Effector memory CD8-positive, alpha-beta T cell (primary cell): ENCODE data around the gene SPSB2.

Experiments used
- ATAC-seq: fragments of 150-1000 bp; cut with Tn5 transposase; replicated peaks from 2 replicates; pipeline ENCODE4 v1.10.0; 2021; ENCODE audit warnings: mild to moderate bottlenecking, moderate library complexity
- DNase-seq, 3 experiments: peaks; one replicate each; pipeline ENCODE4 v3.0.0; 2021
- H3K27ac Mint-ChIP-seq, 2 donors: one replicate each; pipeline ENCODE4 v1.8.0; 2022; ENCODE audit warnings: mild to moderate bottlenecking in 2 of 2, mixed read lengths in 2 of 2, moderate library complexity in 2 of 2
- H3K27me3 Mint-ChIP-seq, 2 donors: one replicate each; pipeline ENCODE4 v1.8.0; 2022; ENCODE audit warnings: mixed read lengths in 2 of 2
- H3K36me3 Mint-ChIP-seq: one replicate; pipeline ENCODE4 v1.8.0; 2022; ENCODE audit warnings: mild to moderate bottlenecking, moderate library complexity, mixed read lengths; ENCODE audit not compliant: insufficient read depth
- H3K4me1 Mint-ChIP-seq, 2 donors: one replicate each; pipeline ENCODE4 v1.8.0; 2022; ENCODE audit warnings: low read depth in 2 of 2, mixed read lengths in 2 of 2
- H3K4me3 Mint-ChIP-seq, 2 donors: one replicate each; pipeline ENCODE4 v1.8.0; 2022; ENCODE audit warnings: mild to moderate bottlenecking in 2 of 2, mixed read lengths in 2 of 2, moderate library complexity in 2 of 2
- H3K9me3 Mint-ChIP-seq, 2 donors: one replicate each; pipeline ENCODE4 v1.8.0; 2022; ENCODE audit warnings: mixed read lengths in 2 of 2
- total RNA-seq, 9 experiments: gene quantifications; one replicate each; lab custom pipeline; 2026; lab: John Stamatoyannopoulos, UW

SPSB2 gene, protein sequence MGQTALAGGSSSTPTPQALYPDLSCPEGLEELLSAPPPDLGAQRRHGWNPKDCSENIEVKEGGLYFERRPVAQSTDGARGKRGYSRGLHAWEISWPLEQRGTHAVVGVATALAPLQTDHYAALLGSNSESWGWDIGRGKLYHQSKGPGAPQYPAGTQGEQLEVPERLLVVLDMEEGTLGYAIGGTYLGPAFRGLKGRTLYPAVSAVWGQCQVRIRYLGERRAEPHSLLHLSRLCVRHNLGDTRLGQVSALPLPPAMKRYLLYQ
- 6.2 to 19.0 (median 8.0) reads per million in 9 experiments for total RNA-seq

- DNase-seq, result peak; percentile 99 to 100 (median 100)
- Mint-ChIP-seq H3K4me3 (peak within 1 kb of the TSS; percentile 94 to 95), H3K9me3 (no peaks in the 10 kb centered on the region), H3K27me3 (no peaks in the 10 kb centered on the region), H3K36me3 (peaks cover 37% of the 10 kb centered on the region), H3K27ac (peak within 1 kb of the TSS; percentile 92 to 95), H3K4me1 (peaks cover 41 to 44% of the 10 kb centered on the region in 2 donors)
- ATAC-seq, result peak; percentile 84
These were observed at the start of gene SPSB2 for GRCh38 chr12:6873094-6874014. SPSB2 (minus strand) TSS chr12:6873303; CDS start chr12:6872901, 402 bp downstream.

DNA sequence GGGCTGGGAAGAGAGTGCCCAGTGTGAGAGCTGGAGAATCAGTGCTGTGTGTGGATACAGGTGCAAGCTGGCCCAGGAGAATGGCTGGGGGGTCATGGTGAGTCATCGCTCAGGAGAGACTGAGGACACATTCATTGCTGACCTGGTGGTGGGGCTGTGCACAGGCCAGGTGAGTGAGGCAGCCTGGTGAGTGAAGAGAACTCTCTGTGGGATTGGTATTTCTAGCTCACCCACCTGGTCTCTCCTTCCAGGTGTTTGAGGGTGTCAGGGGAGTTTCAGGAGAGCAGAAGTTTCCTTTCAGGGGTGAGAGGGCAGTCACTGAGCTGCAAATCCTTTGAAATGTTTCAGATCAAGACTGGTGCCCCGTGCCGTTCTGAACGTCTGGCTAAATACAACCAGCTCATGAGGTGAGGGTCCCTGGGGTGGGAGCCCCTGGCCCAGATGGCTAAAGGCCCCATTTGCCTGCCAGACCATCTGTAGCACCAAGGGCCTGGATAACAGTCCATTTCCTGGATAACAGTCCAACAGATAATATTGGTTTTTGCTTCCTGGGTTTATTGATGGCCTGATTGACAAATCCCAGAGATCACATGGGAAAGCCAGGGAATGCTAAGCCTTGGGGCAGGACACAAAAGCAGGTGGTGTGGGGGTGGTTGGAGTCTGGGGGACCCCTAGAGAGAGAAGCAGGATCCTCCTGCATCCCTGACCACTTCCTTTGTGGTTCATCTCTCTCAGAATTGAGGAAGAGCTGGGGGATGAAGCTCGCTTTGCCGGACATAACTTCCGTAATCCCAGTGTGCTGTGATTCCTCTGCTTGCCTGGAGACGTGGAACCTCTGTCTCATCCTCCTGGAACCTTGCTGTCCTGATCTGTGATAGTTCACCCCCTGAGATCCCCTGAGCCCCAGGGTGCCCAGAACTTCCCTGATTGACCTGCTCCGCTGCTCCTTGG, 49.2 kb upstream of the SPSB2 start:
- Mint-ChIP-seq H3K4me3 (no peak overlapping the region), H3K27me3 (no peaks in the 10 kb centered on the region), H3K4me1 (peaks cover 14 to 22% of the 10 kb centered on the region in 2 donors), H3K36me3 (peaks cover 30% of the 10 kb centered on the region), H3K9me3 (no peaks in the 10 kb centered on the region), H3K27ac (peak overlapping the region in 1 of 2 donors; percentile 38)
- no peak for ATAC-seq
- DNase-seq, result no peak

GRCh38 chr12:6921539-6921938, 48.4 kb upstream of the SPSB2 start:
- H3K36me3 Mint-ChIP-seq, result peaks cover 30% of the 10 kb centered on the region
- peaks cover 15% of the 10 kb centered on the region in 2 donors for H3K4me1 Mint-ChIP-seq
- ATAC-seq, result no peak
- H3K27ac Mint-ChIP-seq, result peak overlapping the region in 1 of 2 donors; percentile 38
- no peak overlapping the region for H3K4me3 Mint-ChIP-seq
- no peak for DNase-seq
- no peaks in the 10 kb centered on the region for H3K9me3 Mint-ChIP-seq
- no peaks in the 10 kb centered on the region for H3K27me3 Mint-ChIP-seq

DNA sequence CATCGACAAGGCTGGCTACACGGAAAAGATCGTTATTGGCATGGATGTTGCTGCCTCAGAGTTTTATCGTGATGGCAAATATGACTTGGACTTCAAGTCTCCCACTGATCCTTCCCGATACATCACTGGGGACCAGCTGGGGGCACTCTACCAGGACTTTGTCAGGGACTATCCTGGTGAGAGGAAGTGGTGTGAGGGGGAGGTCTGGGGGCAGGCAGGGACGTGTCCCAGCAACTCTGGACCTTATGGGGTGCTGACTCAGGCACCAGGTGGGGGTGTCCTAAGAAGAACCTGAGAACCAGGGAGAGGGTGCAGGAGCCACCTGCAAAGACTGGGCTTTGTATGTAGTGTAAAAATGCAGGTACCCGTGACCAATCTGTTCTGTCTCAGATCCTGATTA, 46.5 kb upstream of the SPSB2 start:
- Mint-ChIP-seq H3K4me3 (no peak overlapping the region), H3K27me3 (no peaks in the 10 kb centered on the region), H3K4me1 (peaks cover 23 to 30% of the 10 kb centered on the region in 2 donors), H3K36me3 (peaks cover 33% of the 10 kb centered on the region), H3K27ac (peak overlapping the region in 1 of 2 donors; percentile 70), H3K9me3 (no peaks in the 10 kb centered on the region)
- no peak for DNase-seq
- ATAC-seq, result no peak

DNA sequence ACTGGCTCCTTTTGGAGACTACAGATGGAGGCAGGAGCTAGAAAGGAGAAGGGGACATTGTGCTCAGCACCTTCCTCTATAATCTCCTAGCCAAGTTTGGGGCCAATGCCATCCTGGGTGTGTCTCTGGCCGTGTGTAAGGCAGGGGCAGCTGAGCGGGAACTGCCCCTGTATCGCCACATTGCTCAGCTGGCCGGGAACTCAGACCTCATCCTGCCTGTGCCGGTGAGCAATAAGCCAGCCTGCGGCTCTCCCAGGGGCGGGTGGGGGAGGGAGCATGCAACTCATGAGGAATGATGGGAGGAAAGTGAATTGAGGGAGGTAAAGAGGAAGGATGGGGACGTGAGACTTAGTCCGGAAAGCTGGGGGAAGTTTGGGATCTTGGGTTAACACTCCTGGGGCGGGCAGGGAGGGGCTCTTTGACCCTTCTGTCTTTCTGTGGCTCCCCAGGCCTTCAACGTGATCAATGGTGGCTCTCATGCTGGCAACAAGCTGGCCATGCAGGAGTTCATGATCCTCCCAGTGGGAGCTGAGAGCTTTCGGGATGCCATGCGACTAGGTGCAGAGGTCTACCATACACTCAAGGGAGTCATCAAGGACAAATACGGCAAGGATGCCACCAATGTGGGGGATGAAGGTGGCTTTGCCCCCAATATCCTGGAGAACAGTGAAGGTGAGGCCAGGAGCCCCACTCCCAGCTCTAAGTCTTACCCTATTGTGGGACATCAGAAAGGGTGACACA, 44.6 kb upstream of the SPSB2 start:
- Mint-ChIP-seq H3K9me3 (no peaks in the 10 kb centered on the region), H3K27ac (no peak overlapping the region), H3K4me3 (no peak overlapping the region), H3K4me1 (peaks cover 32 to 34% of the 10 kb centered on the region in 2 donors), H3K36me3 (peaks cover 40% of the 10 kb centered on the region), H3K27me3 (no peaks in the 10 kb centered on the region)
- DNase-seq, result no peak
- no peak for ATAC-seq

- DNase-seq, result no peak
- Mint-ChIP-seq H3K9me3 (no peaks in the 10 kb centered on the region), H3K27ac (peak overlapping the region; percentile 76 to 97), H3K36me3 (peaks cover 41% of the 10 kb centered on the region), H3K4me3 (peak overlapping the region; percentile 92 to 99), H3K27me3 (no peaks in the 10 kb centered on the region), H3K4me1 (peaks cover 34 to 36% of the 10 kb centered on the region in 2 donors)
- no peak for ATAC-seq
These were observed 43.5 kb upstream of the SPSB2 start for GRCh38 chr12:6916426-6917200.

DNA sequence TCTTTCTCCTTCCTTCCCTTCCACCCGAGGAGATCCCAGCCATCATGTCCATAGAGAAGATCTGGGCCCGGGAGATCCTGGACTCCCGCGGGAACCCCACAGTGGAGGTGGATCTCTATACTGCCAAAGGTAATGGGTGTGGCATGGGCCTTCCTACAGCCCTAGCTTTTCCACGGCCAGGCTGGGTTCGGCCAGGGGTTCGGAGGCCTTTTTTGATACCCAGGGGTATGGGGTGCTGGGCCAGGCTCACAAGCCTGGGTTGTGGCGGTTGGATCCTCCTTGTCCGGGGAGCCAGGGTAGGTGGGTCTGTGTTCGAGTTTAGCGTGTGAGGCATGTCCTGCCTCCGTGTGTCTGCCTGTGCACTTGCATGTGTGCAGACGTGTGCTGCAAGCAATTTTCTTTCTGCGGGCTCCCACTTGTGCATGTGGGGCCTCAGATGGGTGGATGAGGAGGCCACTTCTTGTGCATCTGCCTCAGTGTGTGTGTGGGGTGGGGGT, 42.7 kb upstream of the SPSB2 start:
- H3K27ac Mint-ChIP-seq, result peak overlapping the region; percentile 76 to 97
- DNase-seq (no peak), ATAC-seq (no peak)
- H3K4me1 Mint-ChIP-seq, result peaks cover 34 to 36% of the 10 kb centered on the region in 2 donors
- H3K9me3 Mint-ChIP-seq, result no peaks in the 10 kb centered on the region
- H3K4me3 Mint-ChIP-seq, result peak overlapping the region; percentile 92 to 99
- H3K36me3 Mint-ChIP-seq, result peaks cover 41% of the 10 kb centered on the region
- no peaks in the 10 kb centered on the region for H3K27me3 Mint-ChIP-seq

DNA sequence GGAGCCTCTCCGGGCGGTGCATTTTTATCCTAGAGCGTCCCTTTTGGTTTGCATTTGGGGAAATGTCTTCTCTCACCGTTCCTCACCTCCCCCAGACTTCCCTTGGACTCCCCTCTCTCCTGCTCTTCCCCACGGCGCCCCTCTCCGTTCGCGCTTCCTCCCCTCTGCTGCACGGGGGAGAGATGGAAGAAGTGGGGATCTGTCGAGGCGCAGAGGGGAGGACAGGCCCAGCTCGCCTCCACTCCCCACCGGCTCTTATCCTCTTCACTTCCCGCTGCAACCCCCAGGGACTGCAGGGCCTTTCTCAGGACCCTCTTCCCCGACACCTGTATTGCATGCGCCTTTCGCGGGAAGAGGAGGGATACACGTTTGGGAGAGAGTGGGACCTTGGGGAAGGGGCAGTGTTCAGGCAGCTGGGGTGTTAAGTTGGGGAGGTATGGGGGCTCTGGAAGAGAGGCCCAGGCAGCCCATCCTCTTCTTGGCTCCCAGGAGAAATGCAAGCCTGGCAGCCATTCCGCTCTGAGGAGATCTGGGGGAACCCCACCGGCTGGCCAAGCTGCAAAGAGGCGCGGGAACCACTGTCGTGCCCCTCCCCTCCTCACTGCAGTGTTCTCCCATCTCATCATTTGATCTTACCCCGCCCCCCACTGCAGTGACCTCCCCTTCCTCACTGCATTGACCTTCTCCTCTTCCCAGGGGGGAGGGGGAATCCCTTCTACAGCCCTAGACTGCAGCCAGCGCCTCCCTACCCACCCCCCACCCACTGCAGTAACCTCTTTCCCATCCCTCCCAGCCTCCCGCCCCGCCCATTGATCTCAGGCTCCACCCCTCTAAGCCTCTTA, 42.1 kb upstream of the SPSB2 start:
- peak overlapping the region; percentile 76 to 97 for H3K27ac Mint-ChIP-seq
- no peak for ATAC-seq
- no peaks in the 10 kb centered on the region for H3K27me3 Mint-ChIP-seq
- no peaks in the 10 kb centered on the region for H3K9me3 Mint-ChIP-seq
- peaks cover 34 to 36% of the 10 kb centered on the region in 2 donors for H3K4me1 Mint-ChIP-seq
- H3K4me3 Mint-ChIP-seq, result peak overlapping the region; percentile 92 to 99
- no peak for DNase-seq
- peaks cover 40% of the 10 kb centered on the region for H3K36me3 Mint-ChIP-seq

GRCh38 chr12:6914246-6914946, 41.3 kb upstream of the SPSB2 start, which contains the start of gene ENO2:
ENO2 (plus strand) TSS chr12:6914580; CDS start chr12:6915833, 1,253 bp downstream.
- peak; percentile 74 to 80 (median 80) for DNase-seq

DNA sequence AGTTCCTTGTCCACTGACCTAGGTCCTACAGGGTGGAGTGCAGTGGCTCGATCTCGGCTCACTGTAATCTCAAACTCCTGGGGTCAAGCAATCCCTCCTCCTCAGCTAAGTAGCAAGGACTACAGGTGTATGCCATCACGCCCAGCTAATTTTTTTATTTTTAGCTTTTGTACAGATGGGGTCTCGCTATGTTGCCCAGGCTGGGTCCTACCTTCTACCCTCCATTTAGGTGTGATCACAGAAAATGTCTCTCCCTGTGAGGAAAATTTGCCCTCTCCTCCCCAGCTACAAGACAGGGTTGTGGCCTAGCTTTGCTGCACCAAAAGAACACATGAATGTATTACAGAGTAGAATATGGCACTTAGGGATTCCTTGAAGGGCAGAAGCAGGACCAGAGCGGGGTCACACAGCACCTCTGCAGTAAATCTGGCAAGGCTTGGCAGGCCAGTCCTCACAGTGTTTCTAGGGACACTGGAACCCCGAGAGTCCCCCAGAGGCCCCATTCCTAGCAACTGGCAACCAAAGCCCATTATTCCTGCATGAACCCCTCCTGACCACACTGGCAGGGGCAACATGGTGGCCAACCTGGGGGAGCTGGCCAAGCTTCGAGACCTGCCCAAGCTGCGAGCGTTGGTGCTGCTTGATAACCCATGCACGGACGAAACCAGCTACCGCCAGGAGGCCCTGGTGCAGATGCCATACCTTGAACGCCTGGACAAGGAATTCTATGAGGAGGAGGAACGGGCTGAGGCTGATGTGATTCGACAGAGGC, 39.2 kb upstream of the SPSB2 start:
- ATAC-seq, result no peak
- DNase-seq, result no peak
- Mint-ChIP-seq H3K27ac (peak overlapping the region; percentile 76 to 97), H3K4me1 (peaks cover 33 to 34% of the 10 kb centered on the region in 2 donors), H3K27me3 (no peaks in the 10 kb centered on the region), H3K9me3 (no peaks in the 10 kb centered on the region), H3K36me3 (peaks cover 27% of the 10 kb centered on the region), H3K4me3 (peak overlapping the region; percentile 92 to 99)

More at GRCh38 chr12:6914246-6914946, 41.3 kb upstream of the SPSB2 start, which contains the start of gene ENO2:
- Mint-ChIP-seq H3K4me1 (peaks cover 33 to 34% of the 10 kb centered on the region in 2 donors), H3K9me3 (no peaks in the 10 kb centered on the region), H3K27ac (peak within 1 kb of the TSS; percentile 76 to 97), H3K36me3 (peaks cover 36% of the 10 kb centered on the region), H3K27me3 (no peaks in the 10 kb centered on the region), H3K4me3 (peak within 1 kb of the TSS; percentile 92 to 99)
- ATAC-seq, result peak; percentile 90
